ENCODE results near the gene COL27A1.

Gene COL27A1

DNA sequence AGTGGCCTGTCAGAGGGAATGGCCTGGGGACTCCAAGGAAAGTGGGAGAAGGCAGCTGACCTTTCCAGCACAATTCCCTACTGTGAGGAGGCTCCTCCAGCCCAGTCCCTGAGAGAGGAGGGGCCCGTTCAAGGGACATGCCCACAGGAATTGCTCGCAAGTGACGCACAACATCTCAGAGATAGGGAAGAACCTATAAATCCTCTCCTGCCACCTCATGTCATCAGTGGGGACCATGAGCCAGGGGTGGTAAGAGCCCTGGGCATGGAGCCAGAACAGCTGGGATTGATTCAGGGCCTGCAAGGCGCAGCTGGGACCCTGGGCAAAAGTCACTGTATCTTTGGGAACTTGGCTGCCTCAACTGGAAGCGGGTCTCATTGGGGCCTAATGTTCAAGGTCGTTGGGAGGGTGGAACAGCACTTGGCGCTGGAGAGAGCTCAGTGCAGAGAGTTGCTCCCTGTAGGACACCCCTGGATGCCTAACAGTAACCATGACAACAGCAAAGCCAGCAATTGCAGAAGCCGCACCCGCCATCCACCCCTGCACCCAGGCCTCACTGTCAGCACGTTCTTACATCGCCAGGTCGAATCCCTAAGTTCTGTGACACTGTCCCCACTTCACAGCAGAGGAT lies 126.3 kb downstream of the COL27A1 start:
- TF ChIP-seq, protein P1, sequence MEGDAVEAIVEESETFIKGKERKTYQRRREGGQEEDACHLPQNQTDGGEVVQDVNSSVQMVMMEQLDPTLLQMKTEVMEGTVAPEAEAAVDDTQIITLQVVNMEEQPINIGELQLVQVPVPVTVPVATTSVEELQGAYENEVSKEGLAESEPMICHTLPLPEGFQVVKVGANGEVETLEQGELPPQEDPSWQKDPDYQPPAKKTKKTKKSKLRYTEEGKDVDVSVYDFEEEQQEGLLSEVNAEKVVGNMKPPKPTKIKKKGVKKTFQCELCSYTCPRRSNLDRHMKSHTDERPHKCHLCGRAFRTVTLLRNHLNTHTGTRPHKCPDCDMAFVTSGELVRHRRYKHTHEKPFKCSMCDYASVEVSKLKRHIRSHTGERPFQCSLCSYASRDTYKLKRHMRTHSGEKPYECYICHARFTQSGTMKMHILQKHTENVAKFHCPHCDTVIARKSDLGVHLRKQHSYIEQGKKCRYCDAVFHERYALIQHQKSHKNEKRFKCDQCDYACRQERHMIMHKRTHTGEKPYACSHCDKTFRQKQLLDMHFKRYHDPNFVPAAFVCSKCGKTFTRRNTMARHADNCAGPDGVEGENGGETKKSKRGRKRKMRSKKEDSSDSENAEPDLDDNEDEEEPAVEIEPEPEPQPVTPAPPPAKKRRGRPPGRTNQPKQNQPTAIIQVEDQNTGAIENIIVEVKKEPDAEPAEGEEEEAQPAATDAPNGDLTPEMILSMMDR (IDR thresholded peaks at IDR 0.05), result no peak

DNA sequence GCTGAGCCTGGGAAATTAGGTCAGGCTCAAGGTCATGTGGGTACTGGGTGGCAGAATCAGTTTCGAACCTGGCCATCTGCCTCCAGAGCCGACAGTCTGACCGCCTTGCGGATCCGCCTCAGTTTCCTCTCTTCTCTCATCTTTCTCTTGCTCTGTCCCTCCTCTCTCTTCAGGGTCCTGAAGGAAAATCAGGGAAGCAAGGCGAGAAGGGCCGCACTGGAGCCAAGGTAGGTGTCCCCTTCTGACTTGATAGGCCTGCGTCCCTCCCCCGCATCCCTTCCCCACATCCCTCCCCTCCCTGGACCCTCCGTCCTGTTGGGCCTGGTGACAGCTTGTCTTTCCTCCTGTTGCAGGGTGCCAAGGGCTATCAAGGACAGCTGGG lies 126.8 kb downstream of the COL27A1 start:
- TF ChIP-seq, protein P1 (IDR thresholded peaks at IDR 0.05), result no peak

DNA sequence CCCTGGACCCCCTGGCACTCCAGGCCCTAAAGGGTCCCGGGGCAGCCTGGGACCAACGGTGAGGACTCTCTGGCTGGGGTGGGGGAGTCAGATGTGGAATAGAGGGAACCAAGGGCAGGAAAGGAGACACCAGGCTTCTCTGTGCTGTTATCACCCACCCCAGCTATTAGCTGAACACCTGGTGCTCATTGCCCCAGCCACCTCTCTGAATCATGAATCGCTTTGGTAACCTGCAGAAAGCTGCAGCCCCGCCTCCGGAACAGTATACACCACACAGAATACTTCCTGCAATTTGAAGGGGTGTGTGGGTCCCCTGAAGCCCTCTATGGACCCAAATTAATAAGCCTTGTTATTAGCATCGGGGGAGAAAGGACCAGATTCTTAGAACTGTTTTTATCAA lies 127.2 kb downstream of the COL27A1 start:
- TF ChIP-seq, protein P1 (IDR thresholded peaks at IDR 0.05), result no peak

DNA sequence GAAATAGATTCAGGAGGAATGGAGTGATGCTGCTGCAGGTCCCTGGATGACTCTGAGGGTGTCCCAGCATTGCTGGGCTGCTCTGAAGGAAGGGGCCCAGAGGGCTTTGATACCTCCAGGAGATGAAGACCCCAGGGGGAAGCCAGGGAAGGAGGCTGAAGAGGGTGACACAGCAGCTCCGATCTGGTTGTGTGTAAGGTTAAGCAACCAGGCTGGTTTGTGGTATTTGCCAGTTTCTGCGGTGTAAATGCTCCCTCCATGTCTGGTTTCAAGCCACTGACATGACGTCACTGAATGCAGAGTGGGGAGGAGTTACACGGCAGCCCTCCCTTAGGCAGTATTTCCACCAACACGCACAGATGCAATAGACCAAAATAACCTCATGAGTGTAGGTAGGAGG lies 127.6 kb downstream of the COL27A1 start:
- TF ChIP-seq, protein P1 (IDR thresholded peaks at IDR 0.05), result no peak

DNA sequence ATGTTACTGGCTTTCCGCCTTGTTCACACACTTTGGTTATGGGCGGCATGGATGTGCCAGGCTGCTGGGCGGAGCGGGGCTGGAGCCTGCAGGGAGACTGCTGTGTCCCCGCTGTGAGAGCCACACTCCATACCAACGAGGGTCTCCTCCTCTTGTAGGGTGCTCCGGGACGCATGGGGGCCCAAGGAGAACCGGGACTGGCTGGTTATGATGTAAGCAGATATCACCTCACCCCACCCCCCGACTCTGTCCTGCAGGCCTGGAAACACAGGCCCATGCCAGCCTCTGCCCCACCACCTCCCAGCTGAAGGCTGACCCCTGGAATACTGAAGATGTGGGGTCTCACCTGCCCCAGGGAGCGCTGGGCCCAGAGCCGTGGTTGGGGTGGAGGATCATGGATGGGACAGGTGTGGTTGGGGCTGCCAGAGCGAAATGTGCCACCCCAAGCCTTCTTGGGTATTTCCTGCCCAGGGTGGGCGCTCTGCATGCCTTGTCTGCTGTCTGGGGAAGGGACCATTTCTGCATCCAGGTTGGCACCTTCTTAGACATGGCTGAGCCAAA lies 128.3 kb downstream of the COL27A1 start:
- TF ChIP-seq, protein P1 (IDR thresholded peaks at IDR 0.05), result no peak

DNA sequence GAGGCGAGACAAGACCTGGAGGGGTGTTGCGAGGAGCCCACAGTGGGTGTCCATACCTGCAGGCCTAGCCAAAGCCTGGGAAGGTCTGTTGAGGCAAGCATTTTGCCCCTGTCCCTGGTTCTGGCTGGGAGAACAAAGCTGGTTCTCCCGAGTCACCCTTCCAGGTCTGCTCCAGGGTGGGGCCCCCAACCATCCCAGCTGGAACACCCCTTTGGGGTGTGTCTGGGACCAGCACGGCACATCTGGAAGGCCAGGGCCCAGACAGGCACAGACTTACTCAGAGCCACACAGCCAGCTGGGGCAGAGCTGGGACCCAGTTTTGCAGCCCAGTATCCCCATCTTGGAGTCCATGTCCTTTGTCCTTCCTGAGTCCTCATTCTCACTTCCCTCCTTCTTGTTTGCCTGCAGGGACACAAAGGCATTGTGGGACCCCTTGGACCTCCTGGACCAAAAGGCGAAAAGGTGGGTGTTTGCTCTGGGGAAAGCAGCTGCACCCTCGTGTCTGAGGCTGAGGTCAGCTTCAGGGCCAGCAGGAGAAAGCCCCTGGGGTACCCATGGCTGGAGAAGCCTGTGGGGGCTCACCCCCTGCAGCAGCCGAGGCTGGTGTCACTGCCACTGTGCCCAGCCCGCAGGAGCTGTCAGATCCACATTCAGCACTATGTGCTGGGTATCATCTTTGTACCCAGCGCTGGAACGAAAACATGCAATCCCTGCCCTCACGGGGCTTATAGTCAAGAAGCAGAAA lies 129.2 kb downstream of the COL27A1 start:
- TF ChIP-seq, protein P1 (IDR thresholded peaks at IDR 0.05), result no peak

DNA sequence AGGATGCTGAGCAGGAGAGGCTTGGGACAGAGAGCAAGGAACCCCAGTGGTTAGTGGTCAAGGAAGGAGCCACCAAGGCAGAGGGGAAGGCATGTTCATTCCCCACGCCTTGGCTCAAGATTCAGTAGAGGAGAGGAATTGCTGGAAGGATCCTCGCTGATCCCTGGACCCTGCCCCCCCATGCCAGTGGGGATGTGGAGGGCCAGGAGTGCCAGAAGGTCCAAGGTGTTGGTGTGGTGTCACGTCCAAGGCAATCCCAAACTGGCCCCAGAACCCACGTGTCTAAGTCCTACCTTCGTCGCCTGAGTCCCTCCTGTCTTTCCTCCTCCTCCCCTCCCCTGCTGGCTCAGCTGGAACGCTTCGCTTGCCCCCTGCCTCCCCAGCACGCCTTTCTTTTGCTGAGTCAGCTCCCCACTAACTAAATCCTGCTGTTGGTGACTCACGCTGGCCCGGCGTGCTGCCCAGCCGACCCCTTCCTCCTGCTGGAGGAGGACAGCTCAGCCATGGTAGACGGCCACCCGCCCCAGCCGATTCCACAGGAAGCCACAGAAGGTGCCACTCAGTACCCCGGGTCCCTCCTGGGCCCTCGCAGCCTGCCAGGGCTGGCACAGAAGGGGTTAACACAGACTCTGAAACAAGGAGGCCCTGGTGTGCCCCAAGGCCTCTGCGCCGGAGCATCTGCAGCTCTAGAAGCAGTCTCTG lies 130.0 kb downstream of the COL27A1 start:
- TF ChIP-seq, protein P1 (IDR thresholded peaks at IDR 0.05), result no peak
